Glomerular visceral epithelial cell (primary cell): Measurements from ENCODE around the gene BLTP3B.
A peak's percentile ranks its signal among the peaks of the same experiment; 100 is the strongest.
"Not testable (repeated sequence)": the region's sequence is repeated elsewhere in the genome, so short reads cannot be mapped to it uniquely, and the experiment has no call there.

ENCODE experiments used
- DNase-seq: peaks from one replicate; pipeline ENCODE4 v3.0.0-alpha.2; 2016; ENCODE audit errors: extremely low spot score

The BLTP3B gene

GRCh38 chr12:100142851-100143559 is at the start of gene BLTP3B:
TSS of gene BLTP3B (minus strand) at chr12:100142874. CDS start at chr12:100142635, 239 bp downstream.
- peak; percentile 87 for DNase-seq

DNA sequence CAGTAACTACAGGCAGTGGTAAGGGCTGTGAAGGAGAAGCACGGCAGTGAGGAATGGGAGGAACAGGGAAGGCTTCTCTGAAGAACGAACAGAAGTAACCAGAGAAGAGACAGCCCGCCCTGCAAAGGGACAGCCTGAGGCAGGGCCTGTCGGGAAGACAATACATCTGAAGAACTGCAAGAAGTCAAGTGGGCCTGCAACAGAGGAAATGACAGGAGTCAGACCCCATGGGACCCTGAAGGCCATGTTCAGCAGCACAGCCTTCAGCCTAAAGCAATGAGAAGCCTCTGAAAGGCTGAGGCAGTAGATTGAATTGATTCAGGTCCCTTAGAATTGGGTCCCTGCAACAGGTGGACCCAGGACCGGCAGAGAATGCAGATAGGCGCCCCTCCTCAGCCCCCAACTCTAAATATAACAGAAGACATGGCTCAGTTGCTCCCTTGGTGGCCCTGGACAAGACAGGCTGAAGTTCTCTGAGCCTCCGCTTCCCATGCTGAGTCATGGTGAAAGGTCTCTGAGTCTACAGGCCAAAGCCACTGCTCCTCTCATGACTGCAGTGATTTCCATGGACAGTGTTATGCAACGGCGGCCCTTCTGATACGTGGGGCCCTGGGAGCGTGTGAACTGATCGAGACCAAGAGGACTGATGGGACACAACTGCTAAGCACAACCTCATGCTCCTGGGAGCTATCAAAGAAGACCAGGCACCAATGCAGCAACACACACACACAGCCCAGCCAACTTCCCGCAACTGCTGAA is 47.1 kb upstream of the BLTP3B start:
- DNase-seq, result no peak

- DNase-seq, result not testable (repeated sequence)
Observed at GRCh38 chr12:100188888-100189635, 46.4 kb upstream of the BLTP3B start.

DNA sequence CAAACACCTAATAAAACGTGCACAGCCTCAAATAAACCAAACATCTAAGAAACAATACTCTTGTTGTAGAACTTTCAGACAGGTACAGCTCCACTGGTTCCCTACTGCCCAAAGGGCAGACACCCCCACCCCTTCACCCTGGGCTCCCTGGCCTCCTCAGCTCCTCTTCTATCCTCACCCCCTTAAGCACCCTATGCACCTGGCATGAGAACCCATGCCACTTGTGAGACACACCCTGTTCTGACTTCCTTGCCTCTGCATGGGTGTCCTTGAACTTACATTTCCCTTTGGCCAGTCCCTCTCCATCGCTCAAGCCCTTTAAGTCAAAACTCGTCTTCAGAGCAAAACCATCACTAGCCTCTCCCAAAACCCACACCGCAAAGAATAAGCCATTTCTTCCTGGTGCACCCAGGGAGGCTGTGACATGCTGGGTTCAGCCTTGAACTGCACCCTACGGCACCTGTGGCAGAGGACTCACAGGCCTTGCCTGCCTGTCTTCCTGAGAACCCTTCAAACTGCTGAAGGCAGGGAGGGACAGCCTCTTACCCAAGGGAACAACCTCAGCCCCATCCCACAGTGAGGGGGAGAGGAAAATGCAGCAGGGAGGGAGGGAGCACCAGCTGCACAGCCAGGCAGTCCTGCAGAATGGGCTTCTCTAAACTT is 45.3 kb upstream of the BLTP3B start:
- no peak for DNase-seq

GRCh38 chr12:100187068-100187467 is 44.4 kb upstream of the BLTP3B start:
- DNase-seq, result no peak

GRCh38 chr12:100186071-100186470 is 43.4 kb upstream of the BLTP3B start:
- no peak for DNase-seq

- DNase-seq, result no peak
Observed at GRCh38 chr12:100185361-100185894, 42.8 kb upstream of the BLTP3B start.

GRCh38 chr12:100184549-100185145 is 42.0 kb upstream of the BLTP3B start:
- DNase-seq, result no peak

DNA sequence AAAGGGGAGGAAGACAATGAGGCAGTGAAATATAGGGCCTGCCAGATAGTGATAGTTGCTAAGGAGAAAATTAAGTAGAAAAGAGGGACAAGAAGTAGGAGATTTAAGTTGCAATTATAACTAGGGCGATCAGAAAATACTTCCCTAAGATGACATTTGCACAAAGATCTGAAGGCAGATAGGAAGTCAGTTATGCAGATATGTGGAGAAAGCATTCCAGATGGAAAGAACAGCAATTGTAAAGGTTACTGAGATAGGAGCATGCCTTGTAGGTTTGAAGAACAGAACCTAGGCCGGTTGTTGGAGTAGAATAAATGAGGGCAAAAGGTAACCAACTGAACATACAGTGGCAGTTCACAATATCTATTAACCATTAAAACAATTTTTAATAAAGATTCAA is 36.6 kb upstream of the BLTP3B start:
- no peak for DNase-seq

DNA sequence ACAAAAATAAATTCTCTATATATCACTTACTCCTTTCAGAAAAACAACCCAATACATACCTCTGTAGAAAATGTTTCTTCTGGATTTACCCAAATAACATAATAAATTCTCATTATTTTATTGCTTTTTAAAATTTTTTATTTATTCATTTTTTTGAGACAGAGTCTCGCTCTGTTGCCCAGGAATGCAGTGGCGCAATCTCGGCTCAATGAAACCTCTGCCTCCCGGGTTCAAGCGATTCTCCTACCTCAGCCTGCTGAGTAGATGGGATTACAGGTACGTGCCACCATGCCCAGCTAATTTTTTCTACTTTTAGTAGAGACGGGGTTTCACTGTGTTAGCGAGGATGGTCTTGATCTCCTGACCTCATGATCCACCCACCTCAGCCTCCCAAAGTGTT is 33.8 kb upstream of the BLTP3B start:
- not testable (repeated sequence) for DNase-seq

DNA sequence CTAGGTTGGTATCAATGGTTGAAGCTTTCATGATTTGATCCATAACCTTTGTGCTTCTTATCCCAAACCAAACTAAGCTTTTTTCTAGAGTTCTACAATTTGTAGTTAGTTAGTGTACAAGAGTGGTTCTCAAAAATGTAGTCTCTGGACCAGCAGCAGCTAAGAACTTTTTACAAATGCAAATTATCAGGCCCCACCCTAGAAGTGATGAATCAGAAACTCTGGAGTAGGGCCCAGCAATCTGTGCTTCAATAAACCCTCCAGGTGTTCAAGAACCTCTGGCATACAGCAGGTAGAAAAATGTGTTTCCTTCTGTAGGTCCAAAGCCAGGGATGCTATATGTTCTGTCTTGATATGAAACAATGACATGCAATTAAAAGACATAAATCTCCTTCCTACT is 31.8 kb upstream of the BLTP3B start:
- DNase-seq, result no peak

GRCh38 chr12:100173111-100173510 is 30.4 kb upstream of the BLTP3B start:
- DNase-seq, result no peak

GRCh38 chr12:100171248-100171647 is 28.6 kb upstream of the BLTP3B start:
- no peak for DNase-seq

DNA sequence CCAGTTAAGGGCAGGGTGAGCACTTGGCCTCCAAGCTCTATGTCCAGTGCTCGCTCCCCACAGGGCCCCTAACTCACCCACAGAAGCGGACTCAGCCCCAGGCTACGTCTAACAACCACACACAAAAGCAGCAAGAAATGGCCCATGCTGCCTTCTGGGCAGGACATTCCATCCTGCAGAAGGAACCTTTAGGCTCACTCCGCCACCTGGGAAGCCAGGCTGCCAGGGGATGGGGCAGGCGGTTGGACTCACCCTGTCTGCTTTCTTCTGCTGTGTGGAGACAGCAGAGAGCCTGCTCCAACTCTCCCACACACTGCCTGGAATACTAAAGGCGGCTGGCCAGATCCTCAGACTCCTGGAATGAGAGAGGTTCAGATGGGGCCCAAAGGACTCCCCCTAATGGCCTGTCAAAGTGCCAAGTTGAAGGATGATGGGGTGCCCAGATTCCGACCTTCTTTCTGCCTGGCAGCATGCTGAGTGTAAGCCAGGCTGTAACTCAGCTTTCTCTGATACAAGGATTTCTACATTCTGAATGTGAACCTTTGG is 27.7 kb upstream of the BLTP3B start:
- no peak for DNase-seq

DNA sequence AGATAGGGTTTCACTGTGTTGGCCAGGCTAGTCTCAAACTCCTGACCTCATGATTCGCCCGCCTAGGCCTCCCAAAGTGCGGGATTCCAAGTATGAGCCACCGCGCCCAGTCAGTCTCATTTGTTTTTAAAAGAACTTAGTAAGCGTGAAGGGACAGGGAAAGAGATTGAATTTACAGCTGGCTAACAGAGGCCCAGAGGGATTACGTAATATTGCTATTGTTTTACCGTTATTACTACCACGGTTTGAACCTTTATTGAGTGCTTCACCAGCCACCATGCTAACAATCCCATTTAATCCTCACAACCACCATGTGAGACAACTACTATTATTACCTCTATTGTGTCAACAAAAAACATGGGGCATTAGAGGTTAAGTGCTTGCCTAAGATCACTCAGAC is 26.7 kb upstream of the BLTP3B start:
- DNase-seq, result no peak

DNA sequence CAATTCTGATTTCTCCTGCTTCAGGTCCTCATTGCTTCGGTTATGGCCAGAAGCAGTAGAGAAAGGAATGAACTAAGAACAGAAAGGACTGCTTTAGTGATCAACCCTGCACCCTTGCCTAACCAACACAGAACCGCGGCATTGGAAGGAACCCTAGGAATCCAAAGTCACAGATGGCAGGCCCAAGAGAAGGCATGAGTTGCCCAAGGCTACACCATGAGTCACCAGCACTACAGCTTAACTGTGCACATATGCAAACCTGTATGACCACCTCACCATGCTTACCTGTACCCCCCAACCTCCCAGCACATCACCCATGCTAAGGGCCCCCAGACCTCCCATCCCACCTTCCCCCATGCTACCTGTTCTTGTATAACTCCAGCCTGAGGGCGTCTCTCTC is 25.9 kb upstream of the BLTP3B start:
- DNase-seq, result no peak

DNA sequence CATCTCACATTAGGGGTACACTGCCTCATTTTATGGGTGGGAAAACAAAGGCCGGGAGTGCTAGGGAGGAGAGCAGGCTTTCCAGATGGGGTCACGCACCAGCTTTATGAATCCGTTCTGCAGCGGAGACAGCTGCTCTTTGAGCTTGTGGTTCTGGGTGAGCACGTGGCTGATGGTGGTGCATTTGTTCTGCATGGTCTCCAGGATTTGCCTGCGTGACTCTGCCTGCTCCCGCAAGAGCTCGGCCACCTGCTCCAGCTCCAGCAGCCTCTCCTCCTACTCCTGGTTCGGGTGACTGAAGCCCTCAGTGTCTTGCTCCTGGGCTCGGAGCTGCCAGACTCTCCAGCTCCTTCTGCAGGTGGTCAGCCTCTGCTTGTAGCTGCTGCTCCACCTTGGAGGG is 23.6 kb upstream of the BLTP3B start:
- DNase-seq, result no peak

- no peak for DNase-seq
Observed at GRCh38 chr12:100165356-100165755, 22.7 kb upstream of the BLTP3B start.

DNA sequence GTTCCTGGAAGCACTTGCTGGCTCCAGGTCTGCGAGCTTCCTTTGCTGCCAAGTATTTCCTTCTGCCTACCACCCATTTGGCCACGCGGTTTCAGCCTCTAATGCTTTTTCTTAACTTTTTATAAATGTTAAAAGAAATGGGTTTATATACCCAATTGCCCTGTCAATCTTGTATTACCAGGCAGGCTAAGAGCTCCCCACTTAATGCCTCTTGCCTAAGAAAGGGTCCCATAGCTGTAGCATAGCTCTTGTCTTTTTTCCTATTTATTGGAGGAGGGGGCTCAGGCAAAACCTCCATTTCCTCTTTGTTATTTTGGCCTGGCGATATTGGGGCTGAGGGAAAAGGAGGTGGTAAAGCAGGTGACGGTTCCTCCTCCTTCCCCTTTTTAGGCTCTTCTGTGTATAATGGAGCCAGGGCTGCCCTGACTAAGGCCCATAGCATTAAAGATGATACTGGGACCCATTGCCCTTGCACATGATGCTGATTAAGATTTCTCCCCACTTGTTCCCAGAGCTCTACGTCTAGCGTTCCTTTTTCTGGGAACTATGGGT is 21.6 kb upstream of the BLTP3B start:
- DNase-seq, result no peak

DNA sequence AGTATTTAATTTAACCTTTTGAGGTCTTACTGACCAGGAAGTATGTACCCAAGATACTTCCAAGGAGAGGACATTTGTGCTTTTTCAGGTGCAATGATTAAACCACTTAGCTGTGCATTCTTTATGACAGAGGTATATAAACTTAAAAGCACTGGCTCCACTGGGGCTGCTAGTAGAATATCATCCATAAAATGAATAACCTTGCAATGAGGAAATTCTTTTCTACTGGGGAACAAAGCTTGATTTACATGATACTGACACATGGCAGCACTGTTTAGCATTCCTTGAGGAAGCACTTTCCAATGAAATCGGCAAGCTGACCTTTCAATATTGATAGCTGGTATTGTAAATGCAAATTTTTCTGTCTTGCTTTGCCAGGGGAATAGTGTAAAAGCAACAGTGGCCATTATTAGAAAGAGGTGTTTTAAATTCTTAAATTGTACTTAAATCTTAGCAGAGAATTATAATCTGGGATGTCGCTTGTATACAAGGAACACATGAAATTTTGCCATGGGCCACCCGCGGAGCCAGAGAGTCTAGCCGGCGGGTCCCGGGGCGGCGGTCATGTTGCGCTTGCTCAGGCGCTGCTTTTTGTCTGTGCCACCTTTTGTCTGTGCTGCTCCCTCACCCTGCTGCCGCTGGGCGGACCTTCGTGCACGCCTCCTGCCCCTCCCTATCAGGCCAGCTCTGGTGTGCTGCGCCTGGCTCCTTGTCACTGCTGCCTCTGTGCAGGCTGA is 20.9 kb upstream of the BLTP3B start:
- peak; percentile 57 for DNase-seq
